GM18868 (cell line): ENCODE measurements around the gene ARHGAP26.

Experiments
- ATAC-seq: cut with Tn5 transposase; IDR thresholded peaks from one replicate; pipeline ENCODE4 v1.9.1; 2021; ENCODE audit warnings: mild to moderate bottlenecking, moderate library complexity; ENCODE audit not compliant: unreplicated experiment

The ARHGAP26 gene

DNA sequence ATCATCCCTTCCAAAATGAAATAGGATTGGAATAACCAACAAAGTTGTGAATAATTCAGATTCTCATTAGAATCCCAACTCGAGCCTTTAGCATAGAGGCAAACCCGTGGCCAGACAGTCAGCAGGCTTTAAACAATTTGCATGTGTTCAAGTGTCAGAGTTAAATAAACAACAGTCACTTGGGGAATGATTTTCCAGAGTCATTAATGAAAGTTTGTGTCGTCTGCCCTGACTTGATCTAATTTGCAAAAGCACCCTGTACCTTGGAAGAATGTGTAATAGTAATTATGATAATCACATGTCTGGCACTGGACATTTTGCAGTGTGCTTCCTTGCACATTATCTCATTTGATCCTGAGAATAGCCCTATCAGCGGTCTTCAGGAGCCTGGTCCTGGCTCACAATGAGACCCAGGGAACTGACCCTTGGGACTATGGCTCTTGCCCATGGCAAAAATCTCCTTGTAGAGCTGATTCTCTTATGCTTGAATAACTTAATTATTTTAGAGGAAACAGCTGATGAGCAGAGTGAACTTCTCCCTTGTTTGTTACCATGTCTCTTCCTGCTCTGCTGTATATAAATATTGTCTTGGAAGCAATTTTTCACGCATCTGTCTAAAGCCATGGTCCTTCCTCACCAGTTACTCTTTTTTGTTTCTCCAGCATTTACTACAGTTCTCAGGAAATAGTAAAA lies 360.6 kb downstream of the ARHGAP26 start:
- no peak for ATAC-seq

DNA sequence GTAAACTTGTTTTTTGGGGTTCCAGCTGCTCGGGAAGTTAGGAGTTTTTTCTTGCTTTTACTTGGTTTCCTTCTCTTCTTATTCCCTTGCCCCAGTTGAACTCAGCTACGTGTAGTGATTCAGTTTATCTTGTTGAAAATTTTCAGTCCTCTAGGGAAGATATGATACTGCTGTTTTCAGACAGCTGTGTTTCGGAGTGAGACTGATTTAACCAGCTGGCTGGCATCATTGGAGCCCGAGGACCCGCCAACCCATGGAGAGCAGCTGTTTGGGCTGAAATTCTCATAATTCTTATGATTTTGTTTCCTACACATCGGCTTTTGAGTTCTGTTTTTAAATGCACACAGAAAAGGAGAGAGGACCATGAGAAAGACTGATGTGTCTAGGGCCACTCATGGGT lies 361.8 kb downstream of the ARHGAP26 start:
- ATAC-seq: no peak

GRCh38 chr5:143132739-143133138 lies 362.6 kb downstream of the ARHGAP26 start:
- no peak for ATAC-seq

DNA sequence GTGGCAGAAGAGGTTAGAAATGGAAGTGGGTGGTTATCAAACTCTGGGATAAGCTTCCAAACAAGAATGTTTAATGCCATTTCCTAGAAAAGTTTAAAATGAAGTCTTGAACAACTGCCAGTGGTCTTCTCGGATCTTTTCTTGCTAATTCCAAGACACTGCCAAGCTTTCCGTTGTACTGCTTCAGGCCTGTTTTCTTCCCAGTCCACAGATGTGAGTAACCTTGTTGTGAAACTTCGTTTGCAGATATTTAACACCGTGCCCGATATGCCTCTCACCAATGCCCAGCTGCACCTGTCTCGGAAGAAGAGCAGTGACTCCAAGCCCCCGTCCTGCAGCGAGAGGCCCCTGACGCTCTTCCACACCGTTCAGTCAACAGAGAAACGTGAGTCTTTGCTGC lies 363.5 kb downstream of the ARHGAP26 start:
- no peak for ATAC-seq

DNA sequence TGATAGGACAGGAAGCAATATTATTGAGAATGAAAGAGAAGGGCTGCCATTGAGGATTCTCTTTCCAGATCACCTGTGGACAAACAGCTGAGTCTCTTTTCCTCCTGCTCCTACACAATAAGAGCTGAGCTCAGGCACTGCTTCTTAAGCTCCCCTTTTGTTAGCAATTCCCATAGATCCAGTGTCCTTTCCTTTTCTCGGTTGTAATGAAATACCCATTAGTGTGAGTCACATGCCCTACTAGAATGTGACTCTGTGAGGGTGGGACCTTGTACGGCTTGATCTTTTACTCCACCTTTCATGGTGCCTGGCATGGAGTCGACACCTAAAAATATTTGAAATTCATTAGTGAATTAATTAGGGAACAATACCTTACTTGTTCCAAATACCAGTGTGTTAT lies 364.1 kb downstream of the ARHGAP26 start:
- no peak for ATAC-seq

DNA sequence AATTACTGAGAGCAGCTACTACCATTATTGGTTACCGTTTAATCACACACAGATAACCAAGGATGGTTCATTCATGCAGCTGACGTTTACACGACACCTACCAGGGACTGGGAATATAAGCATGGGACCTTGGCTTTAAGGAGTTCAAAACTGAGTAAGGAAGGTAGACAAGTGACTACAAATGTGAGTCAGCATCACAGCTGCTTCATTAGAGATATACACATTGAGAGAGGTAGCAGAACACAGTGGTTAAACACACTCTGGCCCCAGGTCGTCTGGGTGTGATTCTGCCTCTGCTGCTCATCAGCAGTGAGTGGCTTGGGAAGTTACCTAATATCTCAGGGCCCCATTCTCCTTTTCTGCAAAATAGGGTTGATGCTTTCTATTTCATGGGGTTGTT lies 364.7 kb downstream of the ARHGAP26 start:
- ATAC-seq: peak; percentile 96

GRCh38 chr5:143135832-143136551 lies 365.8 kb downstream of the ARHGAP26 start:
- ATAC-seq: no peak

DNA sequence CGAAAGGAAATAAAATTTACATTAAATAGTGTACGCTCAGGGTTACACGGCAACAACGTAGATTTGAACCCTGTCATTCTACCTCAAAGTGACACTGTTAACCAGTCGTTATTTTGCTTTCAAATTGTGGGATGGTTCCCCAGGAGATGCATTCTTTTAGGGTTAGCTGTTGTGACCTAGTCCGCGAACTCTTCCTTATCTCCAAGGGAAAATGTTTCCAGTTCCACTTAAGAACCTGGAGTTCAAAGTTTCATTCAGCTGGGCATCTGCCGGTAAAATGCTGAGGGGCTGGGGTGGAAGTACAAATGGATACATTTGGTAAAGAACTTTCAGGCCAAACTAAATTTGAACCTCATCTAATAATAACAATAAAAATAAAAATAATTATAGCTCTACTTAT lies 368.7 kb downstream of the ARHGAP26 start:
- ATAC-seq: no peak

DNA sequence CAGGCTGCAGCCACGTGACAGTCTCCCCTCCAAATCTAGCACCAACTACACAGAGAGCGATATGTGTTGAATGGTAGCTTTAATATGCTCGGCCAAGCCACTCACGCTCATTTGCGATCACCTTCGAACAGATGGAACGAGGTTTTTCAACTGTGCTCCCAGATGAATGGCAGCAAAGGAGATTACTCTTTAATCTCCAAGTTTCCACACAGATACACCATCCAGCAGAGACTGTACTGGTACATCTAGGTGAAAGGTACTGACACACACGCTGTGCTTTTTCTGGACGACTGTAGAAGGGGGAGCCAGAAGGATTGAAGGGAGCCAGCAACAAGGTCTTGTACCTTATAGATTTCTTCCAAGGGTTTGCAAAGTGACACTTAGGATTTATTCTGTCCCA lies 369.4 kb downstream of the ARHGAP26 start:
- ATAC-seq: no peak

GRCh38 chr5:143140492-143141203 lies 370.5 kb downstream of the ARHGAP26 start:
- ATAC-seq: no peak

DNA sequence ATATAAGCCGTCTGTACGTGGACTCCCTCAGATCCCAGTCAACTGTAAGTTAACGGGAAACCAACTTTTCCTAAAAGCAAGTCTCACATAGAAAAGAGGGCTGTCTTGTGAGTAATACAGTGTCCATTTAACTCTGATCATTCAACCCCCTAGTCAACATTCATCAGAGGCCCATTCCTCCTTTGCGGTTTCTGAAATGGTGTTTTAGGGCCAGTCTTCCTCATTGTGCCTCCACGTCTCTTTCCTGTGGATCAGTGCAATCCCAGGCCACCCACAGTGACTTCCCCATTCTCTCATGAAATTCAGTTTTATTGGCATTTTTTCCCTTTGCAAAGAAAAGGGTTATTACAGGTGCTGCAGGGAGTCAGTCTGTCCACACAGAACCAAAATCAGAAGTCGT lies 371.5 kb downstream of the ARHGAP26 start:
- no peak for ATAC-seq

DNA sequence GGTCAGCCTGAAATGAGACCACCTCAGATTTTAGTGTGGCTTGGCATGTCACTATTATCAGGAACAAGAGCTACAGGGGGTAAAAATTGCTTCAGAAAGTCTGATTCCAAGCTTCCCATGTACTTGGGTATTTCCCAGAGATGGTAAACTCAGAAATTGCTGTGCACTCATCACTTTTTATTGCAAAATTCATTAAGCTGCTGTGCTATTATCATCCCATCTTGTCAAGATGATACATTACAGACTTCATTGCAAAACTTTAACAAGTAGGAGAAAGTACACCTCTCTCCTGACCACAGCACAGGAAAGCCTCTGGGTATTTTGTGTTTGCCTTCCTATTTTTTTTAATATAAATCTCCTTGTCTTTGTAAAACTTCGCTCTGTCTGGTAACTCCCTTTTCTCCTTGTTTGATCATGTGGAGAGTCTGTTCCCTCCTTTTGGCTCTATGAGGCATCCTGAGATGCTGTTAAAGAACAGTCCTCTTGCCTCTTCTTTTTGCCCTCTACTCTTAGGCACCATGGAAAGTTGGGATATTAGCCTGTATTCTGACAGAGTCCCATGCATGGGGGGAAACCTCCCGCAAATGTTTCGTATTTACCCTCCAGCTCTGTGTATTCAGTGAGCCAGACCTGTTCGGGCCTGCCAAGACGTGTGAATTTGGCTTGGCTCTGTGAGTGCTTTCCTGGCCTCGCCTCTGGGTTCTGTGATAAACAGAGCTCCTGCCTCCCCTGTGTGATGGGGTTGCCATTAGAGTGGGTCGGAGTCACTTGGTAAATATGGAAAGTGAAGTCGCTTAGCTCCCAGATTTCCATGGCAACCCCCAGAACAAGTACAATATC lies 372.6 kb downstream of the ARHGAP26 start:
- no peak for ATAC-seq

DNA sequence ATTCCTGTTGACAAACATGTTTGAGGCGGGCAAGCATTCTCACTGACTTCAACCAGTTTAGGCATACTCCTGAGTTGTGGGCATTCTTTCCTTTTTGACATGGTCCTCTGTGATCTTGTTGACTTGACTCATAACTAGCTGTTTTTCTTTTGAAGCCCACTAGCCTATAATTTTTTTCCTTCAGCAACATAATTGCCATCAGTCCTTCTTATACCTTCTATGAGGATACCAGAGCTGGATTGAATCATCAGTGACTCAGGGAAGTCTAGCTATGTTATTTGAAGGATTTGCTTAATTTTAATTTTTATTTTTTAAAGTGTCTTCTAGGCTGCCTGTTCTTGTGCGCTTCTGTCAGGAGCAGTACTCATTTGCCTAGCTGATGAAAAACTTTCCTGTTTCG lies 373.8 kb downstream of the ARHGAP26 start:
- no peak for ATAC-seq

DNA sequence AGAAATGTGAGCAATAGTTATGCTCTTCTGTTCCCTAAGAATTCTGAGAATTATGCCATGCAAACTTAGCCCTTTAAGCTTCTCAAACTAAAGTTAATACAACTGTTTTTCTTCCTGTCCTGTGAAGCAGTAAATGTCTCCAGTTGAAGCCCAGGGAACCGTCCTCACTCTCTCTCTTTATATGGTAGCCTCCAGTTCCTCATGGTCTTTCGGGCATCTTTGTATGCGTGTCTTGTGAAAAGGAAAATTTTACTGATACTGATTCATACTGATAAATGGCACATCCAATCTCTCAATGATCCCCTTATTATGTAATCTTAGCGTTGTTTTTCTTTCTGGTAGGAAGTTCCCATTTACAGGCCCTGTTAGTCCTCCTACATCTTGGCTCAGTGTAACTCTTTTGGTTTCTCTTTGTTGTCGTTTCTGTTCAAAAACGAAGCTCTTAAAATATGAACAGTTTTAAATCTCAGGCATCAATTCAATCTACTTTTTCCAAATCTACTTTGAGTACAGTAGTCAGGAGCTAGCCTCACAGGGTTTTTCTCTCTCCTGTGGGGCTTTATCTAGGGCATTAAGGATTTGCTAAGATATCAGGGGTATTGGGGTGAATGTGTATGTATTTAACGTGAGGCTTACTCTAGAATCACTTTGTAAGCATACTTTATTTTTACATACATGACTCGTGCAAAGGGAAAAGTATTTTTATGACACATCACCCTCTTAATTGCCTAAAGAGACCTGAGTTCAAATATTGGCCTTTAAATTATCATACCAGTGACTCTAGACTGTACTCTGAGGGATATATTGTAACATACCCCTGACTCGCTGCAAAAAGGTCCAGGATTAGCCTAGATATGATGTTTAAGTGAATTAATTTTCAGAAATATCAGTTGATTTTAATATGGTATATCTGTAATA lies 375.3 kb downstream of the ARHGAP26 start:
- no peak for ATAC-seq

- no peak for ATAC-seq
These were observed 376.0 kb downstream of the ARHGAP26 start for GRCh38 chr5:143146161-143146560.

DNA sequence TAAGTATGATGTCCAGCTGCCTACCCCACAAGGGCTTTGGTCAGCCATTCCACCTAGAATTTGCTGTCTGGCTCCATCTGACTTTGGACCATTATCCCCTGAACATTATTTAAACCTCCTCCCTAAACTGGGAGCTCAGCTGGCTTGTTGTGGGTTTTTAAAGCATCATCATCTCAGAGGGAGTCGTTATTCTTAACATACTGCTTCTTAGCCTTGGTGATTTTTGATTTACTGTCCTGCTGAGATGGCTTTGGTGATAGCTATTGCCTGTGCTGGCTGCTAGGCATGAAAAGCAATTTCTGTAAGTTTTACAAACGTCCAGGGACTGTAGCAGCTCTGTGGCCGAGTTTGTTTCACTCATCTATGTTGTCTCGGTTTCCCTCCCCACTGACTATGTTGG lies 377.2 kb downstream of the ARHGAP26 start:
- no peak for ATAC-seq

GRCh38 chr5:143147902-143148301 lies 377.7 kb downstream of the ARHGAP26 start:
- ATAC-seq: no peak

GRCh38 chr5:143148771-143149170 lies 378.6 kb downstream of the ARHGAP26 start:
- ATAC-seq: no peak

DNA sequence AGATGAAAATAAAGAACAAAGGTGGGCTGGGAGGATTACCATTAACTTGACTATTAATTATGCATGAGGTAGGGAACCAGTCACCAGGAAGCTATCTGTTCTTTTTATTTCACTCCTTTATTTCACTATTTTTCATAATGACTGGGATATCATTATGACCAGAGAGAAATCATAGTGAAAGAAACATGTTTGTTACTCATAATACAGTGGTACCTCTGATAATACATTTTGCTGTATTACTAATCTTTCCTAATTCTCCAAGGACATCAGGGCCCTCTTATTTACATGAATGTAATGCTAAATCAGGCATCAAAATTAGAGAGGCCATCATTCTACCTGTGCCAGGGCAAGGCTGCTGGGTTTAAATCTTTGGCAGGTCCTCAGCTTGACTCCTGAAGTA lies 379.6 kb downstream of the ARHGAP26 start:
- no peak for ATAC-seq

- ATAC-seq: no peak
These were observed 381.0 kb downstream of the ARHGAP26 start for GRCh38 chr5:143151056-143151700.
